ENCODE measurements around the gene IL15RA. TPM values are rescaled to one million over a fixed set of nuclear protein-coding genes. Genes with fewer than 3 reads are reported as not detected.

The IL15RA gene
- total and polyA plus RNA-seq, 2 of the 8 experiments (the other 6 are each of a cell fraction or from before 2014, with no cell fraction given): 1.3 to 1.4 TPM

DNA sequence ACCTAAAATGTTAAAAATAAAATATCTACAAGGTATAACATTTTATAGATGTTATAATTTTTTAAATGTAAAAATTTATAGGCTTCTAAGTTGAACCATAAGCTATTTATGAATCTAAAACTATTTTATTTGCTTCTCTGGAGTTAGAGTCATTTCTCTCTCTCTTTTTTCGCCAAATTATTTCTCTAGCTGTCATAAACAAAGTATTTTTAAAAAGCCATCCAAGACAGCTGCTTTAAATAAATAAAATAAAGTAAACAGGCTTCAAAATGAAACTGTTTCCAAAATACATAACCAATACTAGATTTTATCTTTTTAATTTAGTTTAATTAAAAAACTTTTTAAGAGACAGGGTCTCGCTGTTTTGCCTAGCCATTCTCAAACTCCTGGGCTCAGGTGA lies 12.4 kb upstream of the IL15RA start:
- Histone ChIP-seq H4K20me1 (replicated peaks in 1 of 2; ENCODE audit: control insufficient read depth in 1 of 2, insufficient read depth in 2 of 2, low read length in 2 of 2) (no peaks in the 10 kb centered on the region), H3K4ac (replicated peaks; ENCODE audit: insufficient read length, low read depth, low read length) (no peak overlapping the region), H3K9ac (replicated peaks in 1 of 4; ENCODE audit: extremely low read depth in 1 of 4, low read depth in 3 of 4, low read length in 3 of 4) (no peak overlapping the region), H2BK20ac (ENCODE audit: low read length) (no peak overlapping the region), H4K5ac (ENCODE audit: insufficient read length, low read depth, low read length) (no peak overlapping the region), H3K79me2 (ENCODE audit: control insufficient read depth in 1 of 2, insufficient read depth in 2 of 2, low read length in 2 of 2) (no peaks in the 10 kb centered on the region), H3K23ac (ENCODE audit: insufficient read length) (no peak overlapping the region), H2BK120ac (replicated peaks; ENCODE audit: low read depth, low read length) (no peak overlapping the region), H4K8ac (ENCODE audit: extremely low read depth, insufficient read depth, low read length) (no peak overlapping the region), H3K36me3 (ENCODE audit: control insufficient read depth in 2 of 4, insufficient read depth in 4 of 4, low read length in 3 of 4) (no peaks in the 10 kb centered on the region), H2BK12ac (ENCODE audit: low read depth, low read length) (no peak overlapping the region), H3K79me1 (ENCODE audit: low read depth, low read length) (no peaks in the 10 kb centered on the region), H3K4me3 (ENCODE audit: extremely low read depth in 1 of 4, insufficient read depth in 2 of 4, low read depth in 3 of 4, low read length in 4 of 4) (no peak overlapping the region), H3K56ac (replicated peaks; ENCODE audit: insufficient read length, low read depth, low read length) (no peak overlapping the region), H3K14ac (ENCODE audit: insufficient read length) (no peak overlapping the region), H2AFZ (ENCODE audit: low read length) (no peak overlapping the region), H4K91ac (replicated peaks; ENCODE audit: insufficient read length, low read length) (no peak overlapping the region), H2BK15ac (ENCODE audit: low read length) (no peak overlapping the region), H3K9me3 (ENCODE audit: insufficient read depth in 2 of 2, low read depth in 1 of 2, low read length in 1 of 2) (peaks cover 0 to 10% of the 10 kb centered on the region in 2 experiments; a peak in 2 of 4 replicates), H3K4me2 (ENCODE audit: insufficient read depth in 1 of 2, low read depth in 2 of 2, low read length in 2 of 2) (no peak overlapping the region), H3K18ac (ENCODE audit: extremely low read depth, low read length) (no peak overlapping the region), H3K4me1 (replicated peaks in 1 of 4; ENCODE audit: control insufficient read depth in 3 of 4, insufficient read depth in 4 of 4, low read length in 3 of 4) (no peaks in the 10 kb centered on the region), H2BK5ac (ENCODE audit: low read depth, low read length) (no peak overlapping the region), H2AK5ac (ENCODE audit: low read depth, low read length) (no peak overlapping the region), H3K27me3 (replicated peaks in 1 of 4; ENCODE audit: control insufficient read depth in 3 of 4, extremely low read depth in 1 of 4, insufficient read depth in 3 of 4, low read length in 3 of 4) (no peaks in the 10 kb centered on the region), H3K27ac (ENCODE audit: low read depth, low read length) (no peak overlapping the region), H3K23me2 (ENCODE audit: low read depth, low read length) (no peaks in the 10 kb centered on the region)
- no peak for DNase-seq (ENCODE audit: low read depth in 1 of 2, low spot score in 2 of 2)
- TF ChIP-seq SIRT6 (IDR thresholded peaks at IDR 0.05; ENCODE audit: low read length) (no peak), JUN (IDR thresholded peaks at IDR 0.05; ENCODE audit: low read depth, low read length) (no peak), HDAC2 (IDR thresholded peaks at IDR 0.05; ENCODE audit: borderline replicate concordance in 1 of 2, low read depth in 2 of 2, low read length in 2 of 2) (no peak), RXRA (IDR thresholded peaks at IDR 0.05; ENCODE audit: insufficient read depth, low read depth, low read length) (no peak), CEBPB (IDR thresholded peaks at IDR 0.05; ENCODE audit: low read depth, low read length) (no peak), GTF2F1 (IDR thresholded peaks at IDR 0.05; ENCODE audit: borderline replicate concordance, low read depth, low read length) (no peak)
- TF ChIP-seq, protein P1, sequence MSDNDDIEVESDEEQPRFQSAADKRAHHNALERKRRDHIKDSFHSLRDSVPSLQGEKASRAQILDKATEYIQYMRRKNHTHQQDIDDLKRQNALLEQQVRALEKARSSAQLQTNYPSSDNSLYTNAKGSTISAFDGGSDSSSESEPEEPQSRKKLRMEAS (IDR thresholded peaks at IDR 0.05): no peak
- ChIA-PET CTCF (ENCODE audit: partially characterized antibody) (interaction anchor here (1.7 kb wide), 1 partner anchor 24 kb away, joined by 5 read pairs; no protein-coding TSS in a partner anchor), POLR2A (ENCODE audit: partially characterized antibody) (no interaction called here)
- WGBS, 2 experiments (ENCODE audit: extremely low coverage in 1 of 2, insufficient coverage in 1 of 2, insufficient read length in 1 of 2, insufficient replicate concordance in 2 of 2, low coverage in 1 of 2, low lambda C conversion rate in 2 of 2, missing lambda C conversion rate in 1 of 2): 92% methylated on average over 2 of the region's 2 CpGs; no CpG with 5 or more reads in 1 of the 2 experiments
- no peak for FAIRE-seq
